HCT116 (cell line): ENCODE measurements around the gene MAPK10. TPM values are rescaled to one million over a fixed set of nuclear protein-coding genes. Genes with fewer than 3 reads are reported as not detected.

ENCODE experiments used
- ATAC-seq: fragments of 200-7000 bp; cut with Tn5 transposase; 2 replicates; pipeline ENCODE4 v1.9.1; 2020; ENCODE audit warnings: mild to moderate bottlenecking, moderate library complexity
- BruUV-seq: library from RNA; stranded (reverse); fragments of 400-500 nt; replicated peaks from 2 replicates; lab custom pipeline; 2021; lab: Mats Ljungman, UMichigan
- CTCF ChIA-PET: fragments of 300-600 bp; sonication (Branson Sonifier 250); formaldehyde crosslinking; loops from one replicate; lab custom pipeline; 2021; ENCODE audit warnings: antibody characterized with exemption; lab: Charles Lee
- POLR2A ChIA-PET: fragments of 300-600, 350-600 bp; sonication (Branson Sonifier 250); formaldehyde crosslinking; loops from one replicate; lab custom pipeline; 2021; ENCODE audit warnings: antibody characterized with exemption; lab: Charles Lee
- RAD21 ChIA-PET, 2 experiments: fragments of 300-600 bp; sonication (Branson Sonifier 250); formaldehyde crosslinking; loops; one replicate each; lab custom pipeline; 2023; ENCODE audit warnings: low total read pairs in 2 of 2; ENCODE audit not compliant: uncharacterized antibody in 2 of 2, unreplicated experiment in 2 of 2, low non-redundant PET in 1 of 2; lab: Charles Lee
- DNase-seq: peaks from one replicate; pipeline ENCODE4 v3.0.0-alpha.2; 2010; ENCODE audit warnings: low read depth, low spot score
- H2AFZ ChIP-seq: fragments of 200-600 bp; shearing (Covaris generic), sonication (generic); 2 replicates; pipeline ENCODE4 v1.6.1; 2017; ENCODE audit warnings: low read depth, mixed run types, mixed read lengths, antibody characterized with exemption, low read length; ENCODE audit not compliant: poor library complexity, severe bottlenecking
- H3K27ac ChIP-seq: 2 replicates; pipeline ENCODE4 v1.5.1; 2012; ENCODE audit warnings: low read depth, low read length
- H3K27me3 ChIP-seq: fragments of 200-600 bp; sonication (generic); 2 replicates; pipeline ENCODE4 v1.6.1; 2016; ENCODE audit warnings: mixed run types, low read length, mixed read lengths; ENCODE audit not compliant: insufficient read depth
- H3K36me3 ChIP-seq, 2 experiments: fragments of 200-500 bp in 1 of 2; fragments of 200-600 bp in 1 of 2; sonication (Bioruptor generic) in 1 of 2; sonication (generic) in 1 of 2; 2 replicates each; pipeline versions ENCODE4 v1.5.1 to v1.6.1; 2014 to 2016; ENCODE audit warnings: low read length in 2 of 2, inconsistent platforms in 1 of 2, mixed read lengths in 1 of 2, mixed run types in 1 of 2; ENCODE audit not compliant: insufficient read depth in 2 of 2, control insufficient read depth in 1 of 2
- H3K4me1 ChIP-seq, 2 experiments: fragments of 200-600 bp in 1 of 2; sonication (generic) in 1 of 2; 2 replicates each; pipeline versions ENCODE4 v1.5.1 to v1.6.1; 2012 to 2017; ENCODE audit warnings: low read length in 2 of 2, inconsistent platforms in 1 of 2, mild to moderate bottlenecking in 1 of 2, mixed read lengths in 1 of 2, mixed run types in 1 of 2, moderate library complexity in 1 of 2; ENCODE audit not compliant: insufficient read depth in 2 of 2, control insufficient read depth in 1 of 2
- H3K4me2 ChIP-seq: fragments of 200-600 bp; sonication (generic); 2 replicates; pipeline ENCODE4 v1.6.1; 2017; ENCODE audit warnings: mixed run types, low read length, mixed read lengths
- H3K4me3 ChIP-seq, 2 experiments: fragments of 200-600 bp in 1 of 2; sonication (generic) in 1 of 2; replicated peaks in 1 of 2; 2 replicates each; pipeline ENCODE4 v1.5.1; 2011 to 2016; ENCODE audit warnings: low read length in 2 of 2, control low read depth in 1 of 2, low read depth in 1 of 2, mild to moderate bottlenecking in 1 of 2, mixed read lengths in 1 of 2, mixed run types in 1 of 2
- H3K79me2 ChIP-seq: fragments of 200-600 bp; sonication (generic); 2 replicates; pipeline ENCODE4 v1.6.1; 2017; ENCODE audit warnings: mild to moderate bottlenecking, mixed run types, low read length, moderate library complexity, mixed read lengths; ENCODE audit not compliant: insufficient read depth
- H3K9ac ChIP-seq: fragments of 200-600 bp; sonication (generic); 2 replicates; pipeline ENCODE4 v1.6.1; 2016; ENCODE audit warnings: low read length, mixed read lengths
- H3K9me2 ChIP-seq: fragments of 200-600 bp; sonication (generic), shearing (Covaris generic); 2 replicates; pipeline ENCODE4 v1.6.1; 2017; ENCODE audit warnings: mixed run types, mild to moderate bottlenecking, moderate library complexity; ENCODE audit not compliant: insufficient read depth
- H3K9me3 ChIP-seq, 2 experiments: fragments of 200-500 bp in 1 of 2; fragments of 200-600 bp in 1 of 2; sonication (Bioruptor generic) in 1 of 2; sonication (generic) in 1 of 2; 2 replicates each; pipeline ENCODE4 v1.6.1; 2014 to 2017; ENCODE audit warnings: low read length in 2 of 2, mixed read lengths in 2 of 2, inconsistent platforms in 1 of 2, low read depth in 1 of 2, mild to moderate bottlenecking in 1 of 2, mixed run types in 1 of 2, moderate library complexity in 1 of 2; ENCODE audit not compliant: control insufficient read depth in 1 of 2, insufficient read depth in 1 of 2
- H4K20me1 ChIP-seq: fragments of 200-600 bp; sonication (generic), shearing (Covaris generic); 2 replicates; pipeline ENCODE4 v1.6.1; 2017; ENCODE audit warnings: mixed run types, mild to moderate bottlenecking, moderate library complexity; ENCODE audit not compliant: insufficient read depth
- CEBPB ChIP-seq: IDR thresholded peaks from 2 replicates; pipeline ENCODE4 v1.6.1; 2012; ENCODE audit warnings: low read depth
- ELF1 ChIP-seq: IDR thresholded peaks from 2 replicates; pipeline ENCODE4 v1.6.1; 2012; ENCODE audit warnings: low read depth, borderline replicate concordance
- POLR2A ChIP-seq: IDR thresholded peaks from 2 replicates; pipeline ENCODE4 v1.7.0; 2011; ENCODE audit warnings: borderline replicate concordance; ENCODE audit not compliant: insufficient read depth, insufficient read length; ENCODE audit errors: extremely low read depth
- POLR2AphosphoS5 ChIP-seq: IDR thresholded peaks from 2 replicates; pipeline ENCODE4 v1.6.1; 2011; ENCODE audit warnings: mild to moderate bottlenecking, low read depth, low read length, moderate library complexity
- SIN3A ChIP-seq: IDR thresholded peaks from 2 replicates; pipeline ENCODE4 v1.6.1; 2012; ENCODE audit warnings: low read depth
- YY1 ChIP-seq: IDR thresholded peaks from 2 replicates; pipeline ENCODE4 v1.6.1; 2011; ENCODE audit warnings: low read length, low read depth, moderate library complexity, mild to moderate bottlenecking; ENCODE audit not compliant: insufficient replicate concordance; ENCODE audit errors: extremely low read depth
- ZFX ChIP-seq: fragments of 450-650 bp; IDR thresholded peaks from 2 replicates; pipeline ENCODE4 v1.6.1; 2017
- ZNF274 ChIP-seq: fragments of 200-500 bp; sonication (Bioruptor generic); IDR thresholded peaks from 2 replicates; pipeline ENCODE4 v1.6.1; 2014; ENCODE audit warnings: mild to moderate bottlenecking, low read depth, low read length, inconsistent platforms
- intact Hi-C: fragments of 100-400 bp; cut with micrococcal nuclease; formaldehyde crosslinking; loops from 2 replicates; pipeline ENCODE4 v1.10.0; 2022
- total RNA-seq: library from RNA; stranded (reverse); gene quantifications from one replicate; pipeline ENCODE4 v1.2.1, GENCODE V29; 2021; ENCODE audit not compliant: unreplicated experiment
- TF ChIP-seq, protein P1 (sequence below): IDR thresholded peaks from 2 replicates; pipeline ENCODE4 v1.6.1; 2012
- TF ChIP-seq, protein P2 (sequence below): IDR thresholded peaks from 2 replicates; pipeline ENCODE4 v1.6.1; 2011; ENCODE audit warnings: mild to moderate bottlenecking, low read length, moderate library complexity; ENCODE audit not compliant: insufficient replicate concordance; ENCODE audit errors: extremely low read depth

Gene MAPK10
- total RNA-seq, 1 experiment from 2014 or later, result 0.52 TPM

DNA sequence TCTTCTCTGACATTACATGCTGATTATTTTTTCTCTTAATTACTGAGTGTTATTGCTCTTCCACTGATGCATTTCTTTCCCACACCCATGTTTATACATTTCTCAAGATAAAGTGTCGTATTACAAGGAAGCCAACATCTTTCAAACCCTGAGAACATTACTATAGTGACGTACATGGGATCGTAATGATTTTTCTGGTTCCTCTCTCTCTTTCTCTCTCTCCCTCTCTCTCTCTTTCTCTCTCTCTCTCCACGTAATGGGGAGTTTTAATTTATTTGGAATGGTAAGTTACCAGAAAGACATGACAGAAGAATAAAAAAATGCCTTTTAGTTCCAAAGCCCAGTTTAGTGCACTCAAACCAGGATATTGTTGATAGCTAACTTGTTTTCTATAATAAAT is 40.4 kb upstream of the MAPK10 start:
- Histone ChIP-seq H3K9me3 (no peaks in the 10 kb centered on the region), H3K27ac (no peak overlapping the region), H3K27me3 (no peaks in the 10 kb centered on the region), H3K4me1 (no peaks in the 10 kb centered on the region), H3K9ac (no peak overlapping the region), H3K79me2 (no peaks in the 10 kb centered on the region), H3K4me3 (no peak overlapping the region), H3K36me3 (no peaks in the 10 kb centered on the region), H3K4me2 (no peak overlapping the region), H3K9me2 (no peaks in the 10 kb centered on the region), H4K20me1 (no peaks in the 10 kb centered on the region), H2AFZ (no peak overlapping the region)
- BruUV-seq, result no TSS peak
- POLR2A ChIA-PET, result no interaction called here
- no peak for ATAC-seq
- RAD21 ChIA-PET, result no interaction called here
- TF ChIP-seq, protein P1, sequence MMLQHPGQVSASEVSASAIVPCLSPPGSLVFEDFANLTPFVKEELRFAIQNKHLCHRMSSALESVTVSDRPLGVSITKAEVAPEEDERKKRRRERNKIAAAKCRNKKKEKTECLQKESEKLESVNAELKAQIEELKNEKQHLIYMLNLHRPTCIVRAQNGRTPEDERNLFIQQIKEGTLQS, result no peak
- DNase-seq, result no peak
- CTCF ChIA-PET, result no interaction called here
- intact Hi-C loops, result no loop called here

DNA sequence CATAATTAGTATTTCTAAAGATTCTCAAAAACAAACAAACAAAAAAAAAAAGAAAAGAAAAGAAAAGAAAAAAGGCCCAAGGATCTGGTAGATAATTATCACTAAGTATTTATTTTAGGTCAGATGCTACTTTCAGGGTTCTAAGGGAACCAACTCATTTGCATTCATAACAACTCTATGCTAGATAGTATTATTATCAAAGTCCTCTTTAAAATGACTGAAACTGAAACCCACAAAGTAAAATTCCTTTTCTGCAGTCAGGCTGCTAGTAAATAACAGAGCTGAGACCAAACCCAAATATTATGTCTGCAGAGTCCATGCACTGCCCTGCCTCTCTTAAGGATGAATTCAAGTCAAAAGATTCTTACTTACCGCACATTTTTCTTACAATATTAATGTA is 38.3 kb upstream of the MAPK10 start:
- intact Hi-C loops, result no loop called here
- Histone ChIP-seq H3K79me2 (no peaks in the 10 kb centered on the region), H2AFZ (no peak overlapping the region), H3K4me2 (no peak overlapping the region), H3K4me1 (no peaks in the 10 kb centered on the region), H4K20me1 (no peaks in the 10 kb centered on the region), H3K4me3 (no peak overlapping the region), H3K27me3 (no peaks in the 10 kb centered on the region), H3K9me3 (no peaks in the 10 kb centered on the region), H3K9ac (no peak overlapping the region), H3K9me2 (no peaks in the 10 kb centered on the region), H3K36me3 (no peaks in the 10 kb centered on the region), H3K27ac (no peak overlapping the region)
- no TSS peak for BruUV-seq
- ATAC-seq (no peak), DNase-seq (no peak)
- ChIA-PET RAD21 (no interaction called here), POLR2A (no interaction called here), CTCF (no interaction called here)
- TF ChIP-seq ZNF274, result no peak
- TF ChIP-seq CEBPB, result no peak
- TF ChIP-seq ZFX, result no peak
- TF ChIP-seq POLR2AphosphoS5, result no peak
- TF ChIP-seq, protein P2, sequence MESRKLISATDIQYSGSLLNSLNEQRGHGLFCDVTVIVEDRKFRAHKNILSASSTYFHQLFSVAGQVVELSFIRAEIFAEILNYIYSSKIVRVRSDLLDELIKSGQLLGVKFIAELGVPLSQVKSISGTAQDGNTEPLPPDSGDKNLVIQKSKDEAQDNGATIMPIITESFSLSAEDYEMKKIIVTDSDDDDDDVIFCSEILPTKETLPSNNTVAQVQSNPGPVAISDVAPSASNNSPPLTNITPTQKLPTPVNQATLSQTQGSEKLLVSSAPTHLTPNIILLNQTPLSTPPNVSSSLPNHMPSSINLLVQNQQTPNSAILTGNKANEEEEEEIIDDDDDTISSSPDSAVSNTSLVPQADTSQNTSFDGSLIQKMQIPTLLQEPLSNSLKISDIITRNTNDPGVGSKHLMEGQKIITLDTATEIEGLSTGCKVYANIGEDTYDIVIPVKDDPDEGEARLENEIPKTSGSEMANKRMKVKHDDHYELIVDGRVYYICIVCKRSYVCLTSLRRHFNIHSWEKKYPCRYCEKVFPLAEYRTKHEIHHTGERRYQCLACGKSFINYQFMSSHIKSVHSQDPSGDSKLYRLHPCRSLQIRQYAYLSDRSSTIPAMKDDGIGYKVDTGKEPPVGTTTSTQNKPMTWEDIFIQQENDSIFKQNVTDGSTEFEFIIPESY, result no peak
- no peak for TF ChIP-seq SIN3A
- TF ChIP-seq ELF1, result no peak
- no peak for TF ChIP-seq YY1
- TF ChIP-seq POLR2A, result no peak
